HepG2 (cell line): ENCODE measurements around the gene VAMP2. TPM values are rescaled to one million over a fixed set of nuclear protein-coding genes. Genes with fewer than 3 reads are reported as not detected.

Experiments
- ATAC-seq: fragments of 200-7000 bp; cut with Tn5 transposase; 3 replicates; pipeline ENCODE4 v1.9.1; 2020; ENCODE audit warnings: mild to moderate bottlenecking, moderate library complexity
- BruUV-seq: library from RNA; stranded (reverse); fragments of 400-500 nt; replicated peaks from 2 replicates; lab custom pipeline; 2021; lab: Mats Ljungman, UMichigan
- CTCF ChIA-PET: fragments of 300-600 bp; formaldehyde crosslinking; extraction: SDS; loops from one replicate; lab custom pipeline; 2021; ENCODE audit warnings: low total read pairs, inconsistent platforms, low intra/inter-chr PET ratio; lab: Yijun Ruan, JAX
- POLR2A ChIA-PET: fragments of 350-600 bp; sonication (Branson Sonifier 250); formaldehyde crosslinking; loops from one replicate; lab custom pipeline; 2020; ENCODE audit warnings: antibody characterized with exemption, inconsistent platforms; lab: Yijun Ruan, JAX
- DNase-seq: peaks from one replicate; pipeline ENCODE4 v3.0.0-alpha.2; 2015; ENCODE audit warnings: low spot score
- FAIRE-seq: peaks from 3 replicates; lab custom pipeline; 2011; peaks lifted over from hg19 to GRCh38; lab: Jason Lieb, UNC
- H2AFZ ChIP-seq: one replicate; pipeline ENCODE4 v1.6.1; 2011; ENCODE audit warnings: low read length, inconsistent platforms
- H3K27ac ChIP-seq: fragments of 300-600 bp; 3 replicates; pipeline ENCODE4 v1.8.0; 2011; ENCODE audit warnings: mixed run types, mild to moderate bottlenecking, mixed read lengths, low read length, inconsistent platforms; ENCODE audit not compliant: insufficient read depth; ENCODE audit errors: extremely low read length
- H3K27me3 ChIP-seq, 2 experiments: fragments of 200-600 bp in 1 of 2; 2 replicates in 1 of 2; 3 replicates in 1 of 2; pipeline versions ENCODE4 v1.6.0 to v1.8.0; 2011; ENCODE audit warnings: low read length in 2 of 2, mild to moderate bottlenecking in 2 of 2, moderate library complexity in 2 of 2, inconsistent platforms in 1 of 2; ENCODE audit not compliant: insufficient read depth in 2 of 2, control insufficient read depth in 1 of 2
- H3K36me3 ChIP-seq, 2 experiments: fragments of 200-600 bp in 1 of 2; replicated peaks in 1 of 2; 2 replicates in 1 of 2; 3 replicates in 1 of 2; pipeline versions ENCODE4 v1.5.1 to v1.8.0; 2011; ENCODE audit warnings: low read length in 2 of 2, inconsistent platforms in 1 of 2; ENCODE audit not compliant: insufficient read depth in 2 of 2, control insufficient read depth in 1 of 2
- H3K4me1 ChIP-seq: 2 replicates; pipeline ENCODE4 v1.5.1; 2012; ENCODE audit warnings: low read length, inconsistent platforms; ENCODE audit not compliant: insufficient read depth
- H3K4me2 ChIP-seq: 2 replicates; pipeline ENCODE4 v1.6.0; 2011; ENCODE audit warnings: low read depth, low read length, inconsistent platforms
- H3K4me3 ChIP-seq, 3 experiments: fragments of 200-600 bp in 1 of 3; sonication (generic), shearing (Covaris generic) in 1 of 3; replicated peaks in 1 of 3; 2 replicates each; pipeline ENCODE4 v1.5.1; 2011 to 2016; ENCODE audit warnings: low read length in 3 of 3, inconsistent platforms in 2 of 3, low read depth in 2 of 3, mild to moderate bottlenecking in 2 of 3, control low read depth in 1 of 3, mixed read lengths in 1 of 3; ENCODE audit not compliant: insufficient read depth in 1 of 3
- H3K79me2 ChIP-seq: one replicate; pipeline ENCODE4 v1.6.1; 2011; ENCODE audit warnings: low read length, inconsistent platforms; ENCODE audit not compliant: insufficient read depth
- H3K9ac ChIP-seq: 2 replicates; pipeline ENCODE4 v1.6.0; 2011; ENCODE audit warnings: mild to moderate bottlenecking, low read depth, low read length, inconsistent platforms; ENCODE audit not compliant: insufficient read depth
- H3K9me3 ChIP-seq: 2 replicates; pipeline ENCODE4 v1.5.1; 2012; ENCODE audit warnings: mild to moderate bottlenecking, low read length
- H4K20me1 ChIP-seq: 2 replicates; pipeline ENCODE4 v1.6.0; 2011; ENCODE audit warnings: inconsistent platforms, mild to moderate bottlenecking, low read length, moderate library complexity; ENCODE audit not compliant: insufficient read depth
- FIP1L1 ChIP-seq: fragments of 200-400 bp; formaldehyde crosslinking; IDR thresholded peaks from 2 replicates; pipeline ENCODE4 v1.6.1; 2018; ENCODE audit warnings: low read depth, mild to moderate bottlenecking, low read length, moderate library complexity, borderline replicate concordance; ENCODE audit not compliant: insufficient read depth
- FOXA1 ChIP-seq, 2 experiments: fragments of 450-650 bp in 1 of 2; sonication (generic) in 1 of 2; formaldehyde crosslinking in 1 of 2; IDR thresholded peaks; 2 replicates each; pipeline versions ENCODE4 v1.4.0 to v1.6.1; 2016 to 2020; ENCODE audit warnings: missing genetic modification reagents in 1 of 2
- GTF2F1 ChIP-seq: fragments of 150-350 bp; IDR thresholded peaks from 2 replicates; pipeline ENCODE4 v1.6.1; 2014; ENCODE audit warnings: low read length
- KMT2A ChIP-seq: sonication (generic); formaldehyde crosslinking; IDR thresholded peaks from 2 replicates; pipeline ENCODE4 v1.4.0; 2020; ENCODE audit warnings: missing genetic modification reagents
- SIN3A ChIP-seq: IDR thresholded peaks from 2 replicates; pipeline ENCODE4 v1.6.1; 2011; ENCODE audit warnings: low read depth, mild to moderate bottlenecking, control low read depth, low read length, borderline replicate concordance
- STAT5B ChIP-seq: sonication (generic); formaldehyde crosslinking; IDR thresholded peaks from 2 replicates; pipeline ENCODE4 v1.4.0; 2020; ENCODE audit warnings: missing genetic modification reagents
- ZNF101 ChIP-seq: sonication (generic); formaldehyde crosslinking; IDR thresholded peaks from 2 replicates; pipeline ENCODE4 v1.4.0; 2020; ENCODE audit warnings: mild to moderate bottlenecking, low read depth, missing genetic modification reagents, borderline replicate concordance
- ZNF230 ChIP-seq: sonication (generic); formaldehyde crosslinking; IDR thresholded peaks from 2 replicates; pipeline ENCODE4 v1.4.0; 2020; ENCODE audit warnings: mild to moderate bottlenecking, missing genetic modification reagents
- ZNF333 ChIP-seq: sonication (generic); formaldehyde crosslinking; IDR thresholded peaks from 2 replicates; pipeline ENCODE4 v1.4.0; 2020; ENCODE audit warnings: mild to moderate bottlenecking, missing genetic modification reagents, borderline replicate concordance
- WGBS: methylation state at CpG from one replicate; pipeline ENCODE4 v1.1.6; 2017; ENCODE audit warnings: low lambda C conversion rate; 5-methylcytosine and 5-hydroxymethylcytosine counted together
- in situ Hi-C: cut with HindIII; loops from 2 replicates; pipeline ENCODE4 v1.10.0; 2017; ENCODE audit warnings: low pct_unique_long_range_greater_than_20kb; ENCODE audit not compliant: extremely low pct_ligation_motif_present
- intact Hi-C: fragments of 100-400 bp; cut with micrococcal nuclease; formaldehyde crosslinking; loops from one replicate; pipeline ENCODE4 v1.10.0; 2022; ENCODE audit not compliant: unreplicated experiment
- polyA plus RNA-seq, 8 experiments: library from polyadenylated mRNA; depleted of rRNA in 3 of 8; stranded (reverse) in 7 of 8; unstranded in 1 of 8; fragments of >200 nt; fragmentation: Illumina TruSeq in 4 of 8; extraction: Trizol in 4 of 8; gene quantifications; 2 replicates each; pipeline versions ENCODE4 v1.2.1 to v1.2.3, GENCODE V29; 2011 to 2016; ENCODE audit warnings: low read depth in 4 of 8, missing spikeins in 1 of 8, mixed read lengths in 1 of 8; ENCODE audit not compliant: insufficient read depth in 1 of 8
- total RNA-seq, 5 experiments: library from RNA; depleted of rRNA; stranded (reverse); fragments of >200 nt; fragmentation: Illumina TruSeq; extraction: Trizol; gene quantifications; 2 replicates each; pipeline ENCODE4 v1.2.3, GENCODE V29; 2016; ENCODE audit warnings: low read depth in 1 of 5
- TF ChIP-seq, protein P1 (sequence below): sonication (generic); formaldehyde crosslinking; IDR thresholded peaks from 2 replicates; pipeline ENCODE4 v1.8.1; 2023; ENCODE audit warnings: mild to moderate bottlenecking, missing genetic modification reagents, borderline replicate concordance
- TF ChIP-seq, protein P2 (sequence below): sonication (generic); formaldehyde crosslinking; IDR thresholded peaks from 2 replicates; pipeline ENCODE4 v1.5.0; 2020; ENCODE audit warnings: missing genetic modification reagents
- TF ChIP-seq, protein P3 (sequence below): IDR thresholded peaks from 2 replicates; pipeline ENCODE4 v1.4.0; 2020; ENCODE audit warnings: mild to moderate bottlenecking, missing genetic modification reagents
- TF ChIP-seq, protein P4 (sequence below): sonication (generic); formaldehyde crosslinking; IDR thresholded peaks from 2 replicates; pipeline ENCODE4 v1.4.0; 2020; ENCODE audit warnings: missing genetic modification reagents

VAMP2 gene
- total and polyA plus RNA-seq, 2 of the 13 experiments (the other 11 are each of a cell fraction or from before 2014, with no cell fraction given) = 3.9 to 17.2 TPM

DNA sequence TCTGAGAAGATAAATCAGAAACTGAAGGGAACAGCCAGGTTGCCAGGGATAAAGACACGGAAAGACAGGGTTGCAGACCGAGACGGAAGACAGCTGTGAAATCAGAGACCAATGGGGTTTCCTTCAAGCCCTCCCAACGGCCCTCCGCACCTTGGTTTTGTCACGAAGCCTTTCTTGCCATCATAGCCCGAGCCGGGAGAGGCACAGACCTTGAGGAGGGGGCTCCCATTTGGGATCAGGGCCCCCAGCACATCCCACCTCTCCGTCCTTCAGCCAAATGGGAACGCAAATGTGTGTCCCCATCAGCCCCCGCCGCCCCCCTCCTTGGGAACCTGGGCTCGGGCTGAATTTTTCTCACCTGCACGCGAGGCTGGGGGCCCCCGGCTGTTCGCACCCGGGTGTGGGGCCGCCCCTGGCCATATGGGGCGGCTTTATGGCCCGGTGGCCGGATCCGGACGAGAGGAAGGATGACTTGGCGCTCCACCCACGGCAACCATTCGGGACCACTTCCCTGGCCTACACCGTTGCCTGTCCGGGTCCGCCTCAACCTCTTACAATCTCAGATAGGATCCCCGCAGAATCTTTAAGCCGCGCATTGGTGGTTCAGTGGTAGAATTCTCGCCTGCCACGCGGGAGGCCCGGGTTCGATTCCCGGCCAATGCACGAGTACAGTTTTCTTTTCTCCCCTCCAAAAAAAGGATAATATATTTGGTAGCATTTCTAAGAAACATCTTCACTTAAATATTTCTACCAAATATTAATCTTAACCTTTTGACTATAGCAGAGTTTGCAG lies 37.4 kb downstream of the VAMP2 start:
- FAIRE-seq (peak; percentile 23), DNase-seq (peak; percentile 64), ATAC-seq (peak; percentile 6; the same call in 2 of the 3 replicates)
- Histone ChIP-seq H3K27me3 (peaks cover 5 to 43% of the 10 kb centered on the region in 2 experiments), H3K36me3 (no peaks in the 10 kb centered on the region), H2AFZ (no peak overlapping the region), H3K4me1 (peaks cover 49% of the 10 kb centered on the region), H3K4me2 (peak overlapping the region; percentile 100), H3K4me3 (peak overlapping the region; percentile 58 to 95 (median 68)), H3K27ac (no peak overlapping the region), H4K20me1 (peaks cover 3% of the 10 kb centered on the region; the same call in 1 of the 2 replicates), H3K9ac (peak overlapping the region; percentile 26; the same call in 1 of the 2 replicates), H3K79me2 (no peaks in the 10 kb centered on the region), H3K9me3 (no peaks in the 10 kb centered on the region)
- in situ Hi-C loops = loop anchor here (10.0 kb wide), 1 partner anchor 59 kb away; no protein-coding TSS in a partner anchor
- POLR2A ChIA-PET = interaction anchor here (0.8 kb wide), 2 partner anchors 16 to 98 kb away, joined by 3 read pairs; no protein-coding TSS in a partner anchor
- intact Hi-C loops = loop anchor here (2.0 kb wide), 1 partner anchor 13 kb away; no protein-coding TSS in a partner anchor
- BruUV-seq = no TSS peak
- CTCF ChIA-PET = no interaction called here
- 2% methylated on average over 24 of the region's 40 CpGs for WGBS
- TF ChIP-seq, protein P1, sequence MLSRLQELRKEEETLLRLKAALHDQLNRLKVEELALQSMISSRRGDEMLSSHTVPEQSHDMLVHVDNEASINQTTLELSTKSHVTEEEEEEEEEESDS (CRISPR knock-in tag) = no peak
- TF ChIP-seq ZNF333 (CRISPR knock-in tag) (no peak), SIN3A (no peak), KMT2A (CRISPR knock-in tag) (no peak), STAT5B (CRISPR knock-in tag) (no peak), GTF2F1 (no peak), ZNF101 (CRISPR knock-in tag) (no peak), FOXA1 (IDR thresholded peaks at IDR 0.05) (no peak), FOXA1 (CRISPR knock-in tag; IDR thresholded peaks at IDR 0.05) (no peak), ZNF230 (CRISPR knock-in tag) (no peak), FIP1L1 (no peak)
- TF ChIP-seq, protein P2, sequence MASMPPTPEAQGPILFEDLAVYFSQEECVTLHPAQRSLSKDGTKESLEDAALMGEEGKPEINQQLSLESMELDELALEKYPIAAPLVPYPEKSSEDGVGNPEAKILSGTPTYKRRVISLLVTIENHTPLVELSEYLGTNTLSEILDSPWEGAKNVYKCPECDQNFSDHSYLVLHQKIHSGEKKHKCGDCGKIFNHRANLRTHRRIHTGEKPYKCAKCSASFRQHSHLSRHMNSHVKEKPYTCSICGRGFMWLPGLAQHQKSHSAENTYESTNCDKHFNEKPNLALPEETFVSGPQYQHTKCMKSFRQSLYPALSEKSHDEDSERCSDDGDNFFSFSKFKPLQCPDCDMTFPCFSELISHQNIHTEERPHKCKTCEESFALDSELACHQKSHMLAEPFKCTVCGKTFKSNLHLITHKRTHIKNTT (CRISPR knock-in tag) = no peak
- TF ChIP-seq, protein P3, sequence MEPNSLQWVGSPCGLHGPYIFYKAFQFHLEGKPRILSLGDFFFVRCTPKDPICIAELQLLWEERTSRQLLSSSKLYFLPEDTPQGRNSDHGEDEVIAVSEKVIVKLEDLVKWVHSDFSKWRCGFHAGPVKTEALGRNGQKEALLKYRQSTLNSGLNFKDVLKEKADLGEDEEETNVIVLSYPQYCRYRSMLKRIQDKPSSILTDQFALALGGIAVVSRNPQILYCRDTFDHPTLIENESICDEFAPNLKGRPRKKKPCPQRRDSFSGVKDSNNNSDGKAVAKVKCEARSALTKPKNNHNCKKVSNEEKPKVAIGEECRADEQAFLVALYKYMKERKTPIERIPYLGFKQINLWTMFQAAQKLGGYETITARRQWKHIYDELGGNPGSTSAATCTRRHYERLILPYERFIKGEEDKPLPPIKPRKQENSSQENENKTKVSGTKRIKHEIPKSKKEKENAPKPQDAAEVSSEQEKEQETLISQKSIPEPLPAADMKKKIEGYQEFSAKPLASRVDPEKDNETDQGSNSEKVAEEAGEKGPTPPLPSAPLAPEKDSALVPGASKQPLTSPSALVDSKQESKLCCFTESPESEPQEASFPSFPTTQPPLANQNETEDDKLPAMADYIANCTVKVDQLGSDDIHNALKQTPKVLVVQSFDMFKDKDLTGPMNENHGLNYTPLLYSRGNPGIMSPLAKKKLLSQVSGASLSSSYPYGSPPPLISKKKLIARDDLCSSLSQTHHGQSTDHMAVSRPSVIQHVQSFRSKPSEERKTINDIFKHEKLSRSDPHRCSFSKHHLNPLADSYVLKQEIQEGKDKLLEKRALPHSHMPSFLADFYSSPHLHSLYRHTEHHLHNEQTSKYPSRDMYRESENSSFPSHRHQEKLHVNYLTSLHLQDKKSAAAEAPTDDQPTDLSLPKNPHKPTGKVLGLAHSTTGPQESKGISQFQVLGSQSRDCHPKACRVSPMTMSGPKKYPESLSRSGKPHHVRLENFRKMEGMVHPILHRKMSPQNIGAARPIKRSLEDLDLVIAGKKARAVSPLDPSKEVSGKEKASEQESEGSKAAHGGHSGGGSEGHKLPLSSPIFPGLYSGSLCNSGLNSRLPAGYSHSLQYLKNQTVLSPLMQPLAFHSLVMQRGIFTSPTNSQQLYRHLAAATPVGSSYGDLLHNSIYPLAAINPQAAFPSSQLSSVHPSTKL (CRISPR knock-in tag) = no peak; the same call in 1 of the 2 replicates
- TF ChIP-seq, protein P4, sequence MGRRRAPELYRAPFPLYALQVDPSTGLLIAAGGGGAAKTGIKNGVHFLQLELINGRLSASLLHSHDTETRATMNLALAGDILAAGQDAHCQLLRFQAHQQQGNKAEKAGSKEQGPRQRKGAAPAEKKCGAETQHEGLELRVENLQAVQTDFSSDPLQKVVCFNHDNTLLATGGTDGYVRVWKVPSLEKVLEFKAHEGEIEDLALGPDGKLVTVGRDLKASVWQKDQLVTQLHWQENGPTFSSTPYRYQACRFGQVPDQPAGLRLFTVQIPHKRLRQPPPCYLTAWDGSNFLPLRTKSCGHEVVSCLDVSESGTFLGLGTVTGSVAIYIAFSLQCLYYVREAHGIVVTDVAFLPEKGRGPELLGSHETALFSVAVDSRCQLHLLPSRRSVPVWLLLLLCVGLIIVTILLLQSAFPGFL (CRISPR knock-in tag) = no peak
